GM19467 (cell line): ENCODE measurements around the gene C10orf67.

Experiments
- ATAC-seq: cut with Tn5 transposase; IDR thresholded peaks from one replicate; pipeline ENCODE4 v1.9.1; 2021; ENCODE audit warnings: mild to moderate bottlenecking, moderate library complexity; ENCODE audit not compliant: unreplicated experiment

C10orf67 gene

DNA sequence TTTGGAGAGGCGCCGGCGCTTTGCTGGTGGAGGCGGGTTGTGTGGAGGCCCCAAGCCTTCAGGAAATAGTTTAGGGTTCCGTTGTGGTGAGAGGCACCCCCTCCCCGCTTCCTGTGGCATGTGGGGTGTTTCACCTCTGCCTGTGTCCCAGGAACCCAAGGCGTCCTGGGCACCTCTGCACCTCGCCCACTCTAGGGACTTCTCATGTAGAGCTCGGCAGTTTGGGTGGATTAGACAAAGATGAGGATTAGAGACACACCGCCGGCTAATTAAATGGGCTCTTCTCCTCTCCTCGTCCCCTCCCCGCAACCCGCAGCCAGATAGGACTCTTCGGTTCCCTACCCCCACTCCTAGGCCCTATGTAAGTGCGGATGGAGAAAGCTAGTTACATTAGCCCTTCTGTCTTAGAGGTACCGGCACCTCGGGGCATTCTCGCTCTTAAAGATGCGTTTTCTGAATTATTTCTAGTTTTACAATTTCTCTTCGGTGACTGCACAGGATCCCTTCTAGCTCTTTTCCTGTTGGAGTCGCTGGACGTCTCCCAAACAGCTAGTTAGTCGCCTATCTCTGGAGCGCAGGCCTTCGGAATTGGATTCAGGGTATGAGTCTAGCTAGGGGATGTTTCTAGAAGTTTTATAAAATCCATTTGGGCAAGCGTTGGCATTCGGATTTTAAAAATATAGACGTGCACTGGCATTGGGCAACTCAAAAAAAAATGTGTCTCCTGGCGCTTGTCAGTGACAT, 144.7 kb downstream of the C10orf67 start:
- no peak for ATAC-seq

DNA sequence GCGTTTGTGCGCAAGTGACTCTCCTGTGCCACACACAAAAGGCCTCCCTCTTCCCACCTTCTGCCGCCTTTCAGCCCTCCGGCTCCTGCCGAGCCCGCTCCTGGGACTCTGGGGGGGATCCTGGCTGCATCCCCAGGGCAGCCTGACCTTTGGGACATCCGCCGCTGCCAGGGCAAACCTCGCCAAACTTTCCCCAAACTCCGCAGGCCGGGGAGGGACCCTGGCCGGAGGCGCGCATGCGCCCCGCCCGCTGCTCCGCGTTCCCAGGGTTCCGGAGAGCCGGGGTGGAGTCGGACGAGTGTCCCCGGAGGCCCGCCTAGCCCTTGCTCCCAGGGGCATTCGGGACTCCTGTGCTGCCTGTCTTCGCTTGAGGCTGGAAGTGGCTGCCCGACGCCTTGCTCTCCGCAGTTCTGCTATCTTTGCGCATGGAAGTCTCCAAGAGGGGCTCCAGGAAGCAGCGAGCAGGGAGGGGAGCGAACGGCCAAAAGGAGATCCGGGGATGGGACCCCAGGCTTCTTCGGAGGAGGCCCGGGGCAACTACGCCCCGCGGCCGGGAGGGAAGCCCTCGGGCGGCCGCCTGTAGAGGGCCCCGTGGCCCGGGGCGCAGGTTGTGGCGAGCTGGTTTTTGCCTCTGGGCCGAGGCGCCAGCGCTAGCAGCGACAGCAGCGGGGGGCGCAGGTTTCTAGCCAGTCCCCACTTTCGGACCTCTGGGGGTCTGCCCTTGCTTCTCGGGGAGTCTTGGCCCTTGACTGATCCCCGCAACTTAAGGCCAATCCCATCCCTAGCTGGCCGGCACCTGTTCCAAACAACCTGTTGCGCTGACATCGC, 145.4 kb downstream of the C10orf67 start:
- ATAC-seq = no peak

DNA sequence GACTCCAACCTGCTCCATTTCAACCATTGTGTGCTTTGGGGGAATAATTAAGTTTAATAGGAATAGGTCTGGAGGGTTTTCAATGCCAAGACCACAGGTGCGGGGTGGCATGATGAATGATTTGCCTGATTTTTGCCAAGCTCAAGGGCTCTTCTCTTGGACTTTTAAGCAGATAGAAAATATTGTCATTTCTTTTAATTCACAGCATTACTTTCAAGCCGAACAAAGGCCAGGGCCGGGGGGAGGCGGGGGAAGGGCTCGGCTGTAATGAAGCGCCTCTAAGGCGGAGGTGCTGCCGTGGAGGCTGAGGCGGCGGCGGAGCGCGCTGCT, 146.0 kb downstream of the C10orf67 start:
- no peak for ATAC-seq

DNA sequence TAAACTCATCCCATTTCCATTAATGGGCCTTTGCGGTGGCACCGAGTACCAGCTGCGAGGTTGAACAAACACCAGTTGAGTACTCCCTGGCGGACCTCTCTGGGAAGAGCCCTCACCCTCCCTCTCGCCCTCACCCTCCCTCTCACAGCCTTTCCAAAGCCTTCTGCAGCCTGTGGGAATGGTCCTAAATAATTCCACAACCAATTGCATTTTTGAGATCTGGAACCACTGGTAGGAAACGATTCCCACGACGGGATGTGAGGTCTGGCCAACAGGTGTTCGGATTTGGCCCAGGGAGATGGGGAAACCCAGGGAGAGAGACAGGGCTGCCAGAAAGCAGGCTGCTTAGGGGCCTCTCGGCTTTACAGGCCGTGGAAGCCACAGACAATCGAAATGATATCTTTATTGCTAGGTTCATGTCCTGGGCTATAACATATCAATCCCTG, 147.2 kb downstream of the C10orf67 start:
- ATAC-seq = no peak

DNA sequence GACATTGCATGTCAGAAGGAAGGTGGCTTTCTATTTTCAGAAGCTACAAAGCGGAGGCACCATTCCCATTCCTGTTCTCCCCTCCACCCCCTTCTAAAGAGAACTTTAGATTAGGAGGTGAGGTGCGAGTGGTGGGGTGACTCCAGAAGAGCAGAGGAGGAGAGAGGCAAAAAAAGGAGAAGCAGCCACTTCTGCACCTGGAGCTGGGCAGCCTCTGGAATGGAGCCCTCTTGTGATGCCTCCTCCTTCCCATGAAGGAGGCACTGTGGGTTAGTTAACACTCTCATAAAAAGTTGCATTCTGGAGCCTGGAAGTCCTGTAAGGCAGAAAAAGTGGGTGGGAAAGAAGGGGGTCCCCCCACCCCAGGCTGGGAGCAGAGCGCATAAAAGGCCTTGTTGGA, 147.7 kb downstream of the C10orf67 start:
- no peak for ATAC-seq

DNA sequence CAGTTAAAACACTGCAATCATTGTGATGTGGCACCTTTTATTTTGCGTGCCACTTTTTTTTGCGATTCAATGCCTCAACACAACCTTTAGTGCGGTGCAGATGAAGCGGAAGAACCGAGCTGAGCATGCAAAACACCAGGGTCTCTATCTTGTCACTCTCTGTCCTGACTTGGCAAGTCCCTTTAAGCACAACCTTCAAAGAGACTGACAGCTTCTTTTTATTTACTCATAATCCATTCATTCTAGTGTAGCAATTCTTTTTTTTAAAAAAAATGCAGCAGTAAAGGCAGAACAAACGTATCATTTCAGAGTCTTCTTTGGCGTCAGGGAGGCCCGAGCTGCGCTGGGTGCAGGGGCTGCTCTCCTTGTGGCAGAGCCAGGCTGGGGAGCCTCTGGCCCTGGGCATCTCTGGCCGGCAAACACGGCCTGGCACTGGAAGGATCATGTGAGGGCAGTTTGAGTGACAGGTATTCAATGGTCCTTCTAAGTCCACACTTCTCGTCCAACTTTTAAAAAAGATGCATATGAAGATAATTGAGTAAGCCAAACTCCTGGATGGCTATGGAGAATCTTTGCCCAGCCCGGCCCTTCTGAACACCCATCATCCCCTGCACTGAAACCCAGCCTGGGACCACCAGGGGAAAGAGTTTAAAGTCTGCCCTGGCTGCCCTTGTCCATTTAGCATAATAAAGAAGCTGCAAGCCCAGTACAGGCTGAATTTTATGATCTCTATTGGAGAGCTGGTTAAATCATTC, 148.6 kb downstream of the C10orf67 start:
- no peak for ATAC-seq

DNA sequence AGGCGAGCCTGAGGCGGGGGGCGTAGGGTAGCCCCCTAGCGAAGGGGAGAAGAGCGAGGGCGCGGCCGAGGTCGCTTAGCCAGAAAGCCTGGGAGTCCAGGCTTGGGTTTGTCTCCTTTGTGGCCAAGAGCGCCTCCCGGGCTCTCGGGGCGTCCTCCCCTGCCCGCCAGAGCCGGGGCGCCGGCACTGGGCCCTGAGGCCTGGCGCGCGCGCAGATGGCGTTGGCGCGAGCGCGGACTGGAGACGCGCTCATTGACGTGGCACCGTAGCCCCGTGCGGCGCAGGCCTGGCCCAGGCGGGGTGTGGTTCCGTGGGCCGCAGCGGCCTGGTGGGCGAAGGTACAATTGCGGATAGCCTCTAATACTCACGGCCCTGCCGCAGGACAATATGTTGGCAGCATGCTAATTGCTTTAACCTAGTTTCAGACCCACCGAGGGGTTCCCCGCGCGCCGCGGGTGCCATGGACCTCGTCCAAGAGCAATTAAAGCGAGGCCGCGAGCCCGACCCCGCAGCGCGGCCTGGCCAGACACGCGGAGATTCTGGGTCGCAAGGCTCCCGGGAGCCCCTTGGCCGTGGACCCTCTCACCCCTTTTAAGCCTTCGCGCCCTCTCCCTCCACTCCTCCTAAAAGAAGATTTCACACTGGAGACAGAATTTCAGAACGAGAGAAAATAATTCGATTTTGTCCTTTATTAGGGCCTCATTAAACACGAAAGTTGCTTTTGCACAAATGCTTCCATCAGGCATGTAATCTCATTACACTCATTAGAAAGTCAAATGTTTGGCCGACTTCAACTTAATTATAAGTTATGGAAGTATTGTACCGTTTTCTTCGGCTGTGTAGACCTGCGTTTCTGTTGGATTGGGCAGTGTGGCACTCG, 149.4 kb downstream of the C10orf67 start:
- no peak for ATAC-seq

DNA sequence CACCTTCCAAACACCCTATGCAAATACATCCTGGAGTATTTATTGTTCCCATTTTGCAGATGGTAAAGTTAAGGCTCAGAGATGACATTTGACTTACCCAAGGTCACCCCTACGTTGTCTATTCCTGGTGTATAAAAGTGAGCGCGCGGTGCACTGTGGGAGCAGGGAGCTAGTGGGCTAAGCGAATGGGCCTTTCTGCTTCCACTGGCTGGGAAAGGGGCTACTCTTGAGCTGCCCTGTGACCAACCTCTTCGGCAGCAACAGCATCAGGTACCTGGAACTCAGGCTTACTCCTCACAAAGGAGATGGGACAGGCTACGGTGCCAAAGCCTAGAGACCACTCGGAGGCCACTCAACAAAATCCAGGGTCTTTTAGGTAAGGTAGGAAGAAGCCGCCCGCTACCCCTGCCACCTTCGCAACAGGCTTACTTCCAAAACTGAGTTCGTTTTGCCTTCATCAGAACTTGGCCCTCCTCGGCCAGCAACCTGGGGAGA, 150.1 kb downstream of the C10orf67 start:
- ATAC-seq = no peak

DNA sequence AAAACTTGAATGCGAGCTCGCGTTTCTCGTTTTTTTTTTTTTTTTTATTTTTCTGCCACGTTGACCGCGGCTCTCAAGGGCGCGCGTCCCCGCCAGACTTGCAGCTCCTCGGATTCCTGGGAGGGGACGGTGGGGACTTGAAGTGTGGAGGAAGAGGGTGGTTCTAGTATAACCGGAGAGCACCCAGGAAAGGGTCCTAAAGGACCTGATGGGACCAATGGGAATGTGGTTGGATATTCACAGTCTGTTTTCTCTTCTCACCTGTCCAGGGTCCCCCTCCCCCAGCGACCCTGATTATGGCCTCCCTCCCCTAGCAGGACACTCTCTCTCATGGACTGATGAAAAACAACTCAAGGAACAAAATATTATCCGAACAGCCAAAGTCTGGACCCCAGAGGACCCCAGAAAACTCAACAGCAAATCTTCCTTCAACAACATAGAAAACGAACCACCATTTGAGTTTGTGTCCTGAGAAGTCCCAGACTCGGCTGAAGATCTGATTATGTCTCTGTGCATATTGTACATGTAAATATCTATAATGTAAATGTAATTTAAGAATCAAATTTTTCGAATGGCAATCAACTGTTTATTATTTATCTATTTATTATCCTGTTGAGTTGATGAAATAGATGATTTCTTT, 151.0 kb downstream of the C10orf67 start:
- no peak for ATAC-seq

DNA sequence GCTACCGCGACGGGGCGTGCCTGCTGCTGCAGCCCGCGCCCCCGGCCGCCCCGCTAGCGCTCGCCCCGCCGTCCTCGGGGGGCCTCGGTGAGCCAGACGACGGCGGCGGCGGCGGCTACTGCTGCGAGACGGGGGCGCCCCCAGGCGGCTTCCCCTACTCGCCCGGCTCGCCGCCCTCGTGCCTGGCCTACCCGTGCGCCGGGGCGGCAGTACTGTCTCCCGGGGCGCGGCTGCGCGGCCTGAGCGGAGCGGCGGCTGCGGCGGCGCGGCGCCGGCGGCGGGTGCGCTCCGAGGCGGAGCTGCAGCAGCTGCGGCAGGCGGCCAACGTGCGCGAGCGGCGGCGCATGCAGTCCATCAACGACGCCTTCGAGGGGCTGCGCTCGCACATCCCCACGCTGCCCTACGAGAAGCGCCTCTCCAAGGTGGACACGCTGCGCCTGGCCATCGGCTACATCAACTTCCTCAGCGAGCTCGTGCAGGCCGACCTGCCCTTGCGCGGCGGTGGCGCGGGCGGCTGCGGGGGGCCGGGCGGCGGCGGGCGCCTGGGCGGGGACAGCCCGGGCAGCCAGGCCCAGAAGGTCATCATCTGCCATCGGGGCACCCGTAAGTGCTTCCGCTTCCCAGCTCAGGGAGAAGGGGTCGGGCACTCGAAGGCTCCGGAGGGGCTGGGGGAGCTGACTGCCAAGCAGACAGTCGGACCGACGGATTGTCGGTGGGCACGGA, 151.7 kb downstream of the C10orf67 start:
- no peak for ATAC-seq

DNA sequence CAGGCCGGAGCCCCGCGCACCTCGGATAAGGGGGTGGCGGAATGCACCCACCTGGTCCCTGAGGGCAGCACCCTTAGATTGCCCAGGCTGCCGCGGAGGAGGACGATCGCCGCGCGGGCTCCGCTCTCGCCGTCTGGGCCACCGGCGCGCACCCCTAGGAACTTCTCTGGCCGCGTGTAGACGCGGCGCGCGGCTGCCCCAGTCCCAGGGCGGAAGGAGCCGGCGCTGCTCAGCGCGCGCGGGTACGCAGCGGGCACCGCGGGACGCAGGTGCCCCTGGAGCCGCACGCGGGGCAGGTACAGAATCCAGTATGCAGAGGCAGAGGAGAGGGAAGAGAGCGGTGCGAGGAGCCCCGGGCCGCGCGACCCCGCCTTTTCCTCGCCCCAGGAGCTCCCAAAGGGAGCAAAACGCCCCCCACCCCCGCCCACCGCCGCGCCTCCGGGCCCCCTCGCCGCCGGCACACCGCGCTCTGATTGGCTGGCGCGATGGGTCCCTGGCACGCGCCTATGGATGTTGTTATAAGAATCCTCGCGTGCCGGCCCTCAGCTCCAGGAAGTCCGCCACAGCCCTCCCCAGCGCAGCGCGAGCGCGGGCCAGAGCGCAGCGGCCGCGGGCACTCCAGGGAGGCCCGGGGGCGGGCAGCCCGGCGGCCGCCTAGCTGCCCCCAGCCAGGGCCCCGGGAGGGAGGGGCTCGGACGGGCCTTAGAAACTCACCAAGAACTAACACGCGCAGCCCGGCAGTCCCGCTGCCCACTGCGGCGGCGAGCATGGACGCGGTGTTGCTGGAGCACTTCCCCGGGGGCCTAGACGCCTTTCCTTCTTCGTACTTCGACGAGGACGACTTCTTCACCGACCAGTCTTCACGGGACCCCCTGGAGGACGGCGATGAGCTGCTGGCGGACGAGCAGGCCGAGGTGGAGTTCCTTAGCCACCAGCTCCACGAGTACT, 152.6 kb downstream of the C10orf67 start, which contains the start of gene PTF1A:
PTF1A (plus strand) TSS at position 549 of the 948 bp plus-strand sequence; CDS start at position 768, 219 bp downstream.
- no peak for ATAC-seq

DNA sequence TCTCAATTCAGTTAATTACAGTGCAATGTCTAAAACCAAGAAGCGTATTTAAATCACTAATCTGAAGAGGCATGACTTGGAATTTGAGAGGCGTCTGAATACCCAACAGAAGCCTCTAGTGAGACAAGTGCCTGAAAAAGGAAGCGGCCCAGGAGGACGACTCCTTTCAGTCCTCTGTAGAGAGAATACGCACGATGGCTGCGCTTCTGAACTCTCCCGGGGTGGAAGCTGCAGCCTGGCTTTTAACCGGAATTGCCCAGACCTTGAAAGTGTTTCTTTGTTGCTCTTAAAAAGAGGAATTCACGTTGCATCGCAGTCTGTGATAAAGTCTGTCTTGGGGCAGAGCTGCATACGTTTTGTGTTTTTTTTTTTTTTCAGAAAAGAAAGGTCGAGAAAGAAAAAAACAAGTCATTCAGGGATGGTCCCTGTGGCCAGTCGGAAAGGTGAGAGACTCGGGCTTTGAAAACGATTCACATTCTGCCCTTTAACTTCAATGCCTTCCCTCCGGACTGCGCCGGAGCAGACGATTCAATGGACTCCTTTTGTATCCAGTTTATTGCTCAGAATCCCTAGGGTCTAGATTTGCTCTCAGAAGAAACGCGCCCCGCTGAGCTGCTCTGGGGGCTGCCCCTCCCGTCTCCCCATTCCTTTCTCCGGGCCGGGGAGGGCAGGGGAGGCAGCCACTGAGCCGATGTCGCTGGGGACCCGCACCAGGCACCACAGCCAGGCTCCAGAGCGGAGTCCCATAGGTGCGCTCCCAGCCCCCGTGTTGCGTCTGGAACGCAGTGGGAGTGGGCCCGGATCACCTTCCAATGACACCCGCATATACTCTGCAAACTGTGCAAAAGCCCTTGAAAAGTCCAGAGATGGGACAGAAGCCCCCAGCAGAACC, 153.5 kb downstream of the C10orf67 start:
- no peak for ATAC-seq

DNA sequence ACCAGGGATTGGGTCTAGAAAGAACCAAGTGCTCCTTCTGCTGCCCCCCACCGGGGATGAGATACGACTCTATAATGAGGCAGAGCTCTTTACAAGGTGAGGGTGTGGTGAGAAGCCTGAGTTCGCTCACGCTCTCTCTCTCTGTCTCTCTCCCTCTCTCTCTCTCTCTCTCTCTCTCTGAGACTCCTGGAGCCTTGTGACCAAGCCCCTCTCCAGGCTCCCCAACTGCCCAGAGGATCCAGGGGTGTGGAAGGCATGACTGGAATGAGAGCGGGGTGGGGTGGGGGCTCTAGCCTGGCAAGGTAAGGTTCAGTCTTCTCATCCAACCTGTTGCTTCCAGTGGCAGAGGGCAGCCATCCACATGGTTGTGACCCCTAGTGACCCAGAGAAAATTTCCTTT, 155.6 kb downstream of the C10orf67 start:
- ATAC-seq = no peak

DNA sequence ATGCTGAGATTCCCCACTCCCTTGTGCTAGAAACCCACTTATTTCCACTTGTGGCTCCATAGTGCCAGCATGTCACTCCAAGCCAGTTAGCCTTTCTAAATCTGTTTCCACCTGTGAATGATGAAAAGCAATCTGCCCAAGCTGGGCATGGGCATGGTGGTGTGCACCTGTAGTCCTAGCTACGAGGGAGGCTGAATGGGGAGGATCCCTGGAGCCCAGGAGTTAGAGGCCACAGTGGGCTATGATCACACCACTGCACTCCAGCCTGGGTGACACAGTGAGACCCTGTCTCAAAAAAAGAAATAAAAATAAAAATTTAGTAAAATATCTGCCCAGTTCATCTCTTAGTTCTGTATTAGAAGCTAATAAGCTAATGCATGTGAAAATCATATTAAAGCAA, 157.4 kb downstream of the C10orf67 start:
- ATAC-seq = no peak

DNA sequence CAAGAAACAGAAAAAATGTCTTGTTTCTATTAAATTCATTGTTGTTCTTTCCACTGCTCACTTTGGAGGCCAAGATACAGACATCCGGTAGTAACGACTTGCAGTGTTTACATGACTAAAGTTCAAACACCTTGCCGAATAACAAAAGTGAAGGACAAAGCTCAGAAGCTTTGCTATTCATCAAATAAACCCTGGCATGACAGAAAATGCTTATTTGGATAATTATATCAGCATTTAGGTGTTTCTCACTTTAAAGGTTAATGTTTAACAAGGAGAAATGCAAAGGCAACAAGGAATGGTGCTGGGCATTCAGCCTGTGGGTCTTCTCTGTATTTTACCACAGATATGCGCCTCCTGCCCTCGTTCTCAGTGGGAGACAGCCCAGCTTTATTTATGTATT, 157.9 kb downstream of the C10orf67 start:
- no peak for ATAC-seq

DNA sequence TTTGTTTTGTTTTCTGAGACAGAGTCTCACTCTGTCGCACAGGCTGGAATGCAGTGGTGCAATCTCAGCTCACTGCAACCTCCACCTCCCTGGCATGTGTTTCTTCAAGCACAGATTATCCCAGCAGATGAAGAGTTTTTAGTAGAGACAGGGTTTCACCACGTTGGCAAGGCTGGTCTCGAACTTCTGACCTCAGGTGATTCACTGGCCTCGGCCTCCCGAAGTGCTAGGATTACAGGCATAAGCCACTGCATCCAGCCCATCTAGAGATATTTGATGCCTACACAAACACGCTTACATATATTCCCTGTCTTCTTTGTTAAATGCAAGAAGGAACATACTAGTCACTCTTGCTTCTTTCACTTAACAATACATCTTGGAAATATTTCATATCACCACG, 158.4 kb downstream of the C10orf67 start:
- no peak for ATAC-seq

DNA sequence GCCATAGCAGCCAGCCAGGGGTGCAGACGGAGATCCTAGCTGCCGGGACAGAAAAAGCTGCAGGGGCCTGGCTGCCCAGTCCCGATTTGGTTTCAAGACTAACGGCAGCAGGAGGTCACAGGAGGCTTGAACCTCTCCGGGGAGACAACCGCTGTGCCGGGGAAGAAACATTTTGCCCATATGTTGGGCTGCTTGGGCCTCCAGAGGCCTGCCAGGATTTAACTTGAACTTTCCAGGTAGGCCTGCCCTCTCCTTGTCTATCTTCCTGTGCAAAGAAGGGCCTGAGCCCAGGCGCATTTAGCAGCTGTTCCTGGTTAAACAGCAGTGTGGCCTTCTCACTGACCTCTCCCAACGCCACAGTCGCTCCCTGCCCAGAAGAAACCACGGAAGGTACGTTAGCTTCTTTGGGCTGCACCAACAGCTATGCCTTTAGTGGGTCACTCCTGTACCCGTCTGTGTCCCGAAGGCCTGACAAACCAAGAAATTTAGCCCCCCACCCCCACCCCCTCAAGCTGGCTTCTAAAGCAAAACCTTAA, 169.6 kb downstream of the C10orf67 start:
- ATAC-seq = no peak
